ENCODE measurements around the gene FOXL3.

FOXL3 gene

GRCh38 chr7:255721-256361 is 34.1 kb upstream of the FOXL3 start:
- DNase-seq = no peak

DNA sequence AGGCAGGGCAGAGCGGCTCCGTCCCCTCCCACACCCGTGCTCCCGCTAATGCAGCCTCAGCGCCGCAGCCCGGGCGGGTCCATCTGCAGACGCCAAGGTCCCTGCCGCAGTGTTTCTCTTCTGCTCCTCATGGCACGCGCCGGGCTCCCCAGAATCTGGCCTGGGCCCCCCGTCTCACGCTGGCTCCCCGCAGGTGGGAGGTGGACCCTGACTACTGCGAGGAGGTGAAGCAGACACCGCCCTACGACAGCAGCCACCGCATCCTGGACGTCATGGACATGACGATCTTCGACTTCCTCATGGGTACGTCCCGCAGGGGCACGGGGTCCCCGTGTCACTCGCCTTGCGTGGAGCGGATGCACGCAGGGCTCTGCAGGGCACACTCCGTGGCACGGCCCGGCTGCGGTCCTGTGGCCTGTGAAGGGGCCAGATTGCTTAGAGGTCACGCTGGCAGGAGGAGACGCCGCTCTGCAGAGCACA is 33.5 kb upstream of the FOXL3 start:
- DNase-seq = no peak

GRCh38 chr7:256981-257646 is 32.9 kb upstream of the FOXL3 start:
- no peak for DNase-seq

GRCh38 chr7:257647-257992 is 32.4 kb upstream of the FOXL3 start:
- no peak for DNase-seq

DNA sequence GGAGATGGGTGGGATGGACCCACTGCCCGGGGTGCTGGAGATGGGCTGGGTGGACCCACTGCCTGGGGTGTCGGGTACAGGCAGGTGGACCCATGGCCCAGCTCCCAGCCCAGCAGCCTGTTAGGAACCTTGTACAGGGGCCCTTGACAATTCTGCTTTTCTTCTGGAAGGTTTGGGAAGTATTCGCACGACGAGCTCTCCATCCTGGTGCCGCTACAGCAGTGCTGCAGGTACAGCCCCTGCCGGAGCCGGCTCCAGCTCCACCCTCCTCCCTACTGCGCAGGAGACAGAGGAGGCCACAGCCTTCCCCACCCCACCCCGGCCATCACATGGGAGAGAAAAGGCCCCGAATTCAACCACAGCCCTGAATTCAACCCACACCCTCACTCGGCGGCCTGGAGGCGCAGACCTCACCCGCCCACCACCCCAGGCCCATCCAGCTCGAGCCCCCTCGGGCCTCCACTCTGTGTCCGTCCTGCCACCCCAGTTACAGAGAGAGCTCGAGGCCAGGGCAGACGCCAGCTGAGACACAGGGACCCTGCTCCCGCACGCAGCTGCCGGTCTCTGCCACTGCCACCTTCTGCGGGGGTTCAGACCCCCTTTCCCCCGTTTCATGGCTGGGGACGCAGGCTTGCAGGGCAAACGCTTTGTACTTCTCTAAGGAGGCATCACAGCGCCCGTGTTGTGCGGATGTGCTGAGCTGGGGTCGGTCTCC is 31.3 kb upstream of the FOXL3 start:
- DNase-seq = no peak

- no peak for DNase-seq
Measured at GRCh38 chr7:259191-259505, 30.8 kb upstream of the FOXL3 start.

GRCh38 chr7:259751-260405 is 30.1 kb upstream of the FOXL3 start:
- DNase-seq = no peak

GRCh38 chr7:260441-261281 is 29.3 kb upstream of the FOXL3 start:
- no peak for DNase-seq

- DNase-seq = no peak
Measured at GRCh38 chr7:261341-262250, 28.4 kb upstream of the FOXL3 start.

DNA sequence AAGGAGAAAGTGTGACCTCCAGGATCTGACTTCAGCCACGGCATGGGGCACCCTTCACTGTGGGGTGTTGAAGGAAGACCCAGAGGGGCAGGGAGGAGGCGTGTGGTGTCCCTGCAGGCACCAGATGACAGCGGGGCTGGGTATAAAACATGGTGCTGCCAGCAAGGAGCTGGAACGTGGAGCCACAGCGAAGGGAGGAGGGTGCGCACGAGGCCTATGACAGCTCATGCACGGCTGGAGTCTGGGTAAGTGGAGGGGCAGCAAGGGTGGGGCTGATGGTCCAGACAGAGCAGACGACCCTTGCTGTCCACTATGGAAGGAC is 27.8 kb upstream of the FOXL3 start:
- no peak for DNase-seq

DNA sequence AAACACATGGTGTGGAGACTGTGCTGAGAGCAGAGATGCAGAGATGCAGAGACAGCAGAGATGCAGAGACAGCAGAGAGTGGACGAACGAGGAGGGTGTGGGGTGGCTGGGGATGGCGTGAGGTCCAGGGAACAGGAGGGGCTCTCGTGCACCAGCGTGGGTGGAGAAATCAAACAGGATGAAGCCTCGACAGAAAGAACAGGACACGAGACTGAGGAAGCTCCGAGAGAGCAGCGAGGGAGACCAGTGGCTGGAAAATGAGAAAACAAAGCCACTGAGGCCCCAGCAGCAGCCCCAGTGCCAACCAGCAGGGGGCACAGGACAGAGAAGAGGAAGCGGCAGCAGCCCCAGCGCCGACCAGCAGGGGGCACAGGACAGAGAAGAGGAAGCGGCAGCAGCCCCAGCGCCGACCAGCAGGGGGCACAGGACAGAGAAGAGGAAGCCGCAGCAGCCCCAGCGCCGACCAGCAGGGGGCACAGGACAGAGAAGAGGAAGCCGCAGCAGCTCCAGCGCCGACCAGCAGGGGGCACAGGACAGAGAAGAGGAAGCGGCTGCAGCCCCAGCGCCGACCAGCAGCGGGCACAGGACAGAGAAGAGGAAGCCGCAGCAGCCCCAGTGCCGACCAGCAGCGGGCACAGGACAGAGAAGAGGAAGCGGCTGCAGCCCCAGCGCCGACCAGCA is 27.2 kb upstream of the FOXL3 start:
- peak; percentile 48 for DNase-seq

GRCh38 chr7:263483-264351 is 26.3 kb upstream of the FOXL3 start:
- DNase-seq = peak; percentile 75

GRCh38 chr7:264541-265191 is 25.3 kb upstream of the FOXL3 start:
- DNase-seq = no peak

GRCh38 chr7:265192-265997 is 24.6 kb upstream of the FOXL3 start:
- DNase-seq = no peak

- no peak for DNase-seq
Measured at GRCh38 chr7:265998-266850, 23.7 kb upstream of the FOXL3 start.

- DNase-seq = no peak
Measured at GRCh38 chr7:266851-267840, 22.8 kb upstream of the FOXL3 start.

GRCh38 chr7:268991-269390 is 21.0 kb upstream of the FOXL3 start:
- DNase-seq = no peak

All from MV-4-11 (cell line).